Measurements from ENCODE around the gene FAM20B.
A peak's percentile ranks its signal among the peaks of the same experiment; 100 is the strongest.

GRCh38 chr1:179002552-179003345 is 22.9 kb upstream of the FAM20B start:
- TF ChIP-seq CTCF (IDR thresholded peaks at IDR 0.05; ENCODE audit: insufficient read depth, low read length) (peak; percentile 77), REST (IDR thresholded peaks at IDR 0.05; ENCODE audit: insufficient replicate concordance, low read depth) (no peak), POLR2AphosphoS5 (IDR thresholded peaks at IDR 0.05; ENCODE audit: low read depth) (no peak), SPI1 (IDR thresholded peaks at IDR 0.05; ENCODE audit: borderline replicate concordance, low read depth) (no peak)
